GM21367 (cell line): ENCODE data around the gene FBXL17.

ENCODE experiments used
- ATAC-seq: cut with Tn5 transposase; IDR thresholded peaks from one replicate; pipeline ENCODE4 v1.9.1; 2021; ENCODE audit not compliant: unreplicated experiment

The FBXL17 gene

DNA sequence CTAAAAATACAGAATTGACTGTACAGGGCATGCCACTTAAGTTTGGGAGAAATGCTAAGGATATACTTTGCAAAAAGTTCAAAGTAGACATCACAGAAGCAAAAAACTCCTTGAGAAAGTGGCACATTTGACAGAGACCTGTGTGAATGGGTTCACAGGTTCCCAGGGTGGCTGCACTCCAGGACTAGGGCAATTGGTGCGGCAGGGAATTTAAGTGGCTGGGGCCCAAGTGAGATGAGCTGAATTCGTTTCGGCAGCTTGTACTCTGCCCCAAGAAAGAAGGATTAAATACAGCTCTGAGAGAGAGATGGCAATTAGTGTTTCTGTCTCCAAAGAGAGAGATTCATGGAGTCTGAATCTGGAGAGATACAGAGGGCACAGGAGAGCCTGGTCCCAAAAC lies 280.1 kb downstream of the FBXL17 start:
- ATAC-seq, result no peak

DNA sequence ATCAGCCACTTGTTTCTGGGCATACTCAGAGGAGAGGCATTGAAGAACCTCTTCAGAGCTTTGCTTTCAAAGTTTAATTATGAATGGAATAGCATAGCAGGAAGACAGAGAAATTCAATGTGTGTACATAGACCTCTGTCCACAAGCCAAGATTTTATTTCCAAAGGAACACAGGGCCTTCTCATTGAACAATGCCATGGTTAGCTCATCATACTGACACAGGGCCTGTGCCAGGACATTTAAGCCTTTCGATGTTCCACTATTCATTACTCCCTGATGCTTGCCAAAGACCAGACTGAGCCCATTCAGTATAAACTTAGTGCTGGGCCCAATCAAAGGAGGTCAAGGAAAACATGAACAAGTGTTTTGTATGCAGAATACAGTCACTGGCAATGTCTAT lies 280.8 kb downstream of the FBXL17 start:
- no peak for ATAC-seq

DNA sequence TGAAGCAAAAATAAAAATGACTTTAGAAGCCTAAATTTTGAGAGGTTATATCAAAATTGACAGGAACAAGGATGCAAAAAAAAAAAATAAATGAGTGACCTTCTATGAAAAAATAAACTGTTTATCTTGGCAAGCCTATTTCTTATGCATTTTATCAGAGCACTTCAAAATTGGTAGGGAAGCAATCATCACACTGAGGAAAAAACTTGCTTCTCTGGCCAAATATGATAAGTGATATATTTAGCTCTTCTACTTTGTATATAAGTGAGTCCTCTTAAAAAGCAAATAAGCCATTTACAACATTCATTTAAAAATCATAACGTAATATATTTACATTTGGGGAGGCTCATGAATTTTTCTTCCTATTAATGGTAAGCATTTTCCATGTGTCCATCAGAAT lies 287.1 kb downstream of the FBXL17 start:
- no peak for ATAC-seq

DNA sequence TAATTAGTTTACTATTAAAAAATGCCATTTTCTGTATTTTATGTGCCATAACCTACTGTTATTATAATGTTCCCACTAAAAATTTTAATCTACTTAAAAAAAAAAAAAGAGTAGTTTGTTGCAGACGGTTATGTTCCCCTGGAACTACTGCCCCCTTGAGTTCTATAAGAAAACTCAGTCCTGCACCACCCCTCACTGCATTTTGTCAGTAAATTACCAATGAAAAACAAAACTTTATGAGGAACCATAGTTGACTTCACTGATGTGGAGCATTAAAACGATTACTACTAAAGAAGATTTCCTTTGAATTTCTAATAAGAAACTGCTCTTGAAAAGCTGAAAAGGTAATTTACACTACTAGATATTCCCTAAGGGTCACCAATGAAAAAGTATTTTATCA lies 288.7 kb downstream of the FBXL17 start:
- peak; percentile 58 for ATAC-seq

DNA sequence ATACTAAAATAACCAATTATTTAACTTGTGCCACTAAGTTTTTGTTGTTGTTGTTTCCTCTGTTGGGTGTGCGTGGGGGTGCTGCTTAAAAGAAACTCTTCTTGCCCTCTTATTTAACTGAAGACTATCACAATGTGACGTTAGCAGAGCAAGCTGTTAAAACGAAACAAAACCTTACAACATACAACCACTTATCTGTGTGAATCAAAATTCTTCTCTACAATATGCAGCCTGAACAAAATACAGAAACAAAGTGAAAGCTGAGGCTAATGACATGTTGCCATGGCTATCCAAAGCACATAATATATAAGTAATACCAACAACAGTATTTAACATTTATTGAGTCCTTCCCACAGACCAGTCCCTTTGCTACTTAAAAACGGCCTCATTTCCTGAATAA lies 291.0 kb downstream of the FBXL17 start:
- ATAC-seq, result no peak

DNA sequence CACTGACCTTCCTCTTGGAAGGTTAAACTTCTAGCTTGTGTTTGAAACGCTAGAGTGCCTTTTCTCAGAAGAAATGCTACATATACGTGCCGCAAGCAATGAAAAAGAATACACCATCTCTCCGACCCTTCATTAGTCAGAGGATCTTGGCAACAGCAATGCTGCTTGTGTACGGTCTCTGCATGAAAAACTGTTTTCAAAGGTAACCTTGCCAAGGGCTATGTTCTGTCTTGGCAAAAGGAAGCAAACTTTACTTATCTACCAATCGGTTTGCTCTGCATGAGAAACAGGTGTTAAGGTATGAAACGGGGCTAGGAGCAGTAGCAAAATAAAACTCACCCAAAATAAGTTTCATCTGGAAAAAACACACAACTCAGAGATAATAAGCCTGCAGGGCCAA lies 297.8 kb downstream of the FBXL17 start:
- ATAC-seq, result no peak

DNA sequence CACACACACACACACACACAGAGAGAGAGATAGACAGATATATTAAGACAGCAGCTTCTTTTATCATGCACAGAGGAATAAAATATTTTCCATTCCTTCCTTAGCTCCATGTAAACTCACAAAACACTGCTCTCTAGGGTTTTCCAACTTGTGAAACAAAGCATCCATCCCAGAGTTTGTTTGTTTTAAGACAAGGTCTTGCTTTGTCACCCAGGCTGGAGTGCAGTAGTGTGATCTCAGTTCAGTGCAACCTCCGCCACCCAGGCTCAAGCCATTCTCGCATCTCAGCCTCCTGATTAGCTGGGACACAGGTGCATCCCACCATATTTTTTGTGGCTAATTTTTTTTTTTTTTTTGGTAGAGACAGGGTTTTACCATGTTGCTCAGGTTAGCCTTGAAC lies 298.7 kb downstream of the FBXL17 start:
- no peak for ATAC-seq

DNA sequence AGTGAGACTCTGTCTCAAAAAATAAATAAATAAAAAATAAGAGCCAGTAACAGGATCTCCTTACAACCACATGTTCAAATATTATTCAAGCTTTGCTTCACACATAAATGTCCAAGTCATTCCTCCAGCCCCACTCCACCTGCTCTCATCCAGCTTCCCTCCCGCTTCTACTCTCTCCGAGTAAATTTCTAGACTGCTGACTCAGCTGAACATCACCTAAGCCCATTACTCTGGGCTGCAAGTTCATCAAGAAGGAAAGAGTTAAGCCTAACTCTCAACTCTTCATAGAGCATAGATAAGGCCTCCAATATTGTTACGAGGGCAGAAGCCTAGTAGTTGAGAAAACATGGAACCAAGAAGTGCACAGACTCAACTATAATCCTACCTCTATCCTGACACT lies 300.2 kb downstream of the FBXL17 start:
- no peak for ATAC-seq

DNA sequence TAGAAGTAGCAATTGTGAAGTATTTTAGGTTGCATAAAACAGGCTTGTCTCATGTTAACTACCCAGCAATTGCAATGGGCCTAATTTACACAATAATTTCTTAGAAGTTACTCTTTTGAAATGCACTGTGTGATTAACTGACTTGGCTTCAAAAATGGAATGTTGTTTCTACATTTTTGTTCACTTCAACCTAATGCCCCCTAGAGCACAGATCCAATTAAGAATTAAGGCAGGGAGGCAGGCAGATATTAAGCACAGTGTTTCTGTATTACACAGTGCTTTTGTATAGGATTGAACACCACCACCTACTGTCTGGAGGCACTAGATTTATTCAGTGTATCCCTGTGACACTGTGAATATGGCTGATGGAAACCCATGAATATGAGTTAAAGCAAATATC lies 302.1 kb downstream of the FBXL17 start:
- no peak for ATAC-seq

DNA sequence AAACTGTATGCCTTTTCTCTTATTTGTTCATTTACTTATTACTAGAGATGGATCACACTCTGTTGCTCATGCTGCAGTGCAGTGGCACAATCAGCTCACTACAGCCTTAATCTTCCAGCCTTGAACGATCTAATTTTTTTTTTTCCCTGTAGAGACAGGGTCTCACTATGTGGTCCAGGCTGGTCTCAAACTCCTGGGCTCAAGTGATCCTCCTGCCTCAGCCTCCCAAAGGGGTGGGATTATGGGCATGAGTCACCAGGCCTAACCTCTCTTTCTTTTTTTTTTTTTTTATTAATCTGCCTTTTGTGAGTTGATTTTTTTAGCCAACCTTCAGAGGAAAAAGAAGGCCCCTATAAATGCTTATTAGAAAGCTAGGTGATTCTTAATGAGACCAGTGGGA lies 303.0 kb downstream of the FBXL17 start:
- no peak for ATAC-seq

DNA sequence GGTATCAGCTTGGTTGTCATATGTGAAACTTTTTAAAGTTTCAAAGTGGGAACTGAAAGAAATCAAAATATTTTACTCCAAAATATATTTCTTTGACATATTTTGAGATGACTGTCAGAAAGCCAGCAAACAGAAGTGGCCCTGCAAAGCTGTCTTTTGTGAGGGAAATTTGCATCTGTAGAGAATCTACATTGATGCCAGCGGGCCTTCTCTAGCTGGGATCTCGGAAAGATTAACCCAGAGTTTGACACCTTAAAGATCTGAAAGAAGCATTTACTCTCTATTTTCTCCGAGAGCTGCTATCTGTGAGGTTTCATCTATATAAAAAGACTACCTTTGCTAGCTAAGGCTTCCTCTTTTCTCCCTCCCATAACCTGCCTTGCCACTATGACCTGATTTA lies 303.6 kb downstream of the FBXL17 start:
- no peak for ATAC-seq

DNA sequence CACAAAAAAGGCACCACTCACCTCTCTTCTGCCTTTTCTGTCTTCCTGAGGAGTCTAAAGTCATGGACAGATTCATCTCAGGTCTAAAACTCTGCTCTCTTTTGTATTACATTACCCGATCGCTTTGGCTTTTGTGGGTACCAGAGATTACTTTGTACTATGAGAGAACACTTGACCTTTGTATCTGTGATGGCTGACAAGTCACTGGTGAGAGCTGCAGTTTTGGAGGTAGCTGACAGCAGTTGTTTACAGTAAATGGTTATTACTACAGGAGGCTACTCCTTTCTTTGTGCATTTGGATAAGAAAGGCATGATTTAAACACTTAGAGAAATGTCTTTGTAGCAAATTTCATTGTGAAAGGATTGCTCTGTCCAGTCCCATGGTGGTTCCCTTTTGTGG lies 307.3 kb downstream of the FBXL17 start:
- ATAC-seq, result no peak

DNA sequence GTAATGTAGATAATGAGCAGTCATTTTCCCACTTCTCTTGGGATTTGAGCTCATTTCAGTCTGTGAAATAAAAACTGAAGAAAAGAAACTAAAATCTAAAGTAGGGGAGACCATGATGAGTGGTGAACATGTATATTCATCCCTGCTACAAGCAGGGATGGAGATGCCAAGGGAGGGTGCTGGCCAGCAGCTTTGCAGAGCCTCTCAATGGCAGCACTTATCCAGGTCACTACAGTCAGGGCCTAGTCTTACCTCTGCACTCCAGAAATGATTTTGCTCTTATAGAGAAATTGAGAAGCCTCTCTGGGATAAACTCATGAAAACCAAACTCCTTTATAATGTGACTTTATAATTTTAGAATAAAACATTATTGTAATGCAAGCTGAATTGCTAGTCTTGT lies 317.6 kb downstream of the FBXL17 start:
- ATAC-seq, result no peak

DNA sequence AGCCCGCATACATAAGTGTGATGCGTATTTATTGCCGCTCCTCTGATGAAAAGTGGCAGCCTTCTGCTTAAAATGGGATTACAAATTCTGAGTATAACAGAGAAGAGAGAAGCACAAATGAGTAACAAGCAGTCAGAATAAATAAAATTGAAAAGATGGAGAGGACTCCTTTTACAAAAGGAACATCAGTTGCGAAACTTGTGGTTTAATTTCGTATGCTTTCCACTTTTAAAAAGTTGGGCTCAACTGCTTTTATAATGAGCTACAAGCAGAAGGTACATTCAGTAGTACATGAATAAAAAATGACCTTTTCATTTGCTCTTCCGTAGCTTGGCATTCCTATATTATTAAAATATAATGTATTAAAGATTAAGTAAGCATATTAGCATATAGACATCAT lies 320.0 kb downstream of the FBXL17 start:
- no peak for ATAC-seq

DNA sequence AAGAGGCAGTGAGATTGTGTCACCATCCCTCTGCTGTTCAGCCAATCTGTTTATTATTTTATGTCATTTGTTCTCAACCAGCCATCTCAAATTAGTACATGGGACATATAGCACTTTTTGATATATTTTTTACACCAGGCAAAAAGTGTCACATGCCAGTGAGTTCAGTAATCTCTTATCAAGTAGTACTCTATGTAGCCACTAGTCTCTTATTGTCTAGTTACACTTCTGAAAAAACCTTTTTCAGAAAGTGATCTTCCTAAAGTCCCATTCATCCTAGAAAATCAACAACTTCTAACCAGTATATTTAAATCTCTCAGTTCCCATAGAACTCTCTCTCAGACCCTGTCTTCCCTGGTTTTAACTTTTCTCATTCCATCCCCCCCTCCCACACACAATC lies 321.6 kb downstream of the FBXL17 start:
- ATAC-seq, result no peak

DNA sequence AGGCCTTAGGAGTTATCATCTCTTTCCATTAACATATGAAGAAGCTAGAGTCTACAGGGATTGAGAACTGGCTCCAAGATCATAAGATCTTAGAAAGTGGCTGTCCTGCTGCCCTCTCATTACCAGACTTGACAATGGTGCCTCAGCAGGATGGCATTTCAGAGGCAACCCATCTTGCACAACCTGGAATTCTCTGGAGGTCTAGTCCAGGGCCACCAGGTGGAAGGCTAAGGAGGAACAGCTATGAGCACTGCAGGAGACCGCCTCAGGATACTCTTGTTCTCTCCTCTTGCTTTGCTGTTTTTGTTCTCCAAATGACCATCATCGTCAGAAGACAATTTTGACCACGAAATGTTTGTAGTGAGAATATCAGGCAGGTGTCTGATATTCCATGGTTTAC lies 322.6 kb downstream of the FBXL17 start:
- no peak for ATAC-seq

DNA sequence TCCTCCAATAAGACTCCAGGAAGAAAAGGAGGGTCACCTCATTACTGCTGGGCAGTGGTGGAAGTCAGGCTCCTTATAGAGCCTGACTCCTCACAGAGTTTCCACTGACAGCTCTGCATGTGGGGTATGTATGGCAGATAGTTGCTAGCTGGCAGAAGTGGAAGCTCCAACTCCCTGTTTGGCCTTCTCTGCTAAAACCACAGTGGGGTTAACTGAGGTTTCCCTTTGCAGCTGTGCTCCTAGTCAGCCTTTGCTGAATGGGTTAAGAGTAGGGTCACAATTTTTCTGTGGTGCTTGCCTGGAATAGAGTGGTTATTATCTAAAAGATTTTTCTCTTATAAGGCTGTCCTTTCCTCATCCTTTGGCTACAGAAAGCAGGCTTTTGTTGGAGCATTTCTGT lies 327.5 kb downstream of the FBXL17 start:
- no peak for ATAC-seq

DNA sequence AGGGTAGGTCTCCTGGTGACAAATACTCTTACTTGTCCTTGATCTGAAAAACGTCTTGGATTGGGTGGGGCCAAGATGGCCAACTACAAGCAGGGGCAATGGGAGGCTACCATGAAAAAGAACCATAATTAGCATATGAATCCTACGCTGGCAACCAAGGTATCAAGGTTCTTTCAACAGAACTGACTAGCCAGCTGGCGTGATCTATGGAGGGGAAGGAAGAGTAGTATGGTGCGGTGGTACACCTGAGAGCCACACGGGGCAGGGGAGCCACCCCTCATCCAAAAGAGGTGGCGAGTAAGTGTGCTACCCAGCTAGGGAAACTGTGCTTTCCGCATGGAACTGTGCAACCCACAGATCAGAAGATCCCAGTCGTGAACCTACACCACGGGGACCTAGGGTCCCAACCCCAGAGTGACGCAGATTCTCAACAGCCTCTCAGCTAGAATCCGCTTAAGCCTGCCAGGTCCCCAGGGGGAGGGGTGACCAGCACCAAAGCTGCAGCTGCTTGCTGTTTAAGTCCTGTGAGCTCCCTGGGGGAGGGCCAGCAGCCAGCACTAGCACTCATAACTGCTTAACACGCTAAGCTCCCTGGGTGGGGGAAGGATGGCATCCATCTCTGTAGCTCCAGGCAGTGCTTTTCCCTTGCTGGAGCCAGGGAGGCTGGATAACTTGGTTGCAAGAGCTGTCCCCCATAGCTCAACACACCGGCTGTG lies 334.8 kb downstream of the FBXL17 start:
- no peak for ATAC-seq

DNA sequence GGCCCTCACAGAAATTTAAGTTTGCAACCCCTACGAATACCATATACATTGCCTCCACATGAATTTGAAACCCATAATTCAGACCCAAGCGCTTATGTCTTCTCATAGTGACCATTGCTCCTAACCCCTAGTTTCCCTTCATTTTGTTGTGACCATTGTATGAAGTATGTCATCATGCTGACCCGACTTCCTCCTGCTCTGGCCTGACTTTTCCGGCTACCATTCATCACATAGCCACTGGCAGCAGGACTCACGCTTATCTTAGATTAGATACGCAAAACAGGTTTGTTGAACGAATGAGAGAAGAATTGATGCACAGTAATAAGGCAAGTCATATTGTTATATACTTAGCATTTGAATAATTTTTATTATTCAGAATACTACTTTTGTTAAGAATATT lies 345.4 kb downstream of the FBXL17 start:
- ATAC-seq, result no peak

DNA sequence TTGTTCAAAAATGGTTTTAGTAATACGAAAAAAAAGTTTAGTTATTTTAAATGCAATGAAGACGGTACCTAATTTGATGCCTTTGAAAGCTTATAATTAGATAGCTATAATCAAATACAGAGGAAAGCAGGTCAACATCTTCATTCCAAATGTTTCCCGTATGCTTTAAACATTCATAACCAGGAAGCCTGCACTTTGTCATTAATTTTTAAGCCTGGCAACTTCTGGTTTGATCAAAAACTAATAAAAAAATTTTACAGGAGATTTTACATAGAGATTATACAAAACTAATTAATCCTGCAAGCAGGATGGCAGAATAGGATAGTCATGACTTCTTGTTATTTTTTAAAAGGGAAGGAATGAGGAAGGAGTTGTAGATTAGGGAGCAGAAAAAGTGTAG lies 353.0 kb downstream of the FBXL17 start:
- no peak for ATAC-seq

DNA sequence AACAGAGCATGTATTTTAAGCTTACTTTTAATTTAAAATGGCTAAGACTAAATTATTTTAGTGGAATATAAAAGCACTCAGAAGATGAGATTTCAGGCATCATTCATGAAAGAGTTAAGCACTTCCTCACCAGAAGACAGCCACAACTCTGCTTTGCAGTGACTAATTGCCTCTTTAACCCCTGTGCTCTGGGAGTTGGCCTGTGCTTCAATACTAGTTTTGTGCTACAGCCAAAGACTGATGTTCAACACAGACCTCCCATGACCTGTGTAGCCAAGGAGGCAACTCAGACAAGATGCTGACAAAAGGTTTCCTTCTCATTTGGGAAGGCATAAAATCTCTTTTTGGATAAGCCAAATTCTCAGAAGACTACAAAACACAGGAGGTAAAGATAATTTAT lies 353.5 kb downstream of the FBXL17 start:
- ATAC-seq, result no peak

DNA sequence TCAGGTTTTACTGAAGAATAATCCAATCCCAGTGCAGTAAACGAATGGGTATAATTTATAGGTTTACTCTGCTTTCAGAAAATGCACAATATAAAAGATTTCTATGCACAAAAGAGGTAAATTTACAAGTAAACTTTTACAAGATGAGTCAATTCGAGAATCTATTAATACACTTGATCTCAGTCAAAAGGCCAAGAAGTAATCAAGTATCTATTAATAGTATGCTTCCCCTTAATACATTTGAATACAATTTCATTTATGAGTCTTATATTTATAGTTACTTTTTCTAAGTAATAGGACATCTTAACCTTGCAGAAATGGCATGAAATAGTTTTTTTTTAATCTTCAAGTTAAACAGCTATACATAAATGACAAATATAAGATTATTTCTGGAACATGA lies 355.9 kb downstream of the FBXL17 start:
- no peak for ATAC-seq

DNA sequence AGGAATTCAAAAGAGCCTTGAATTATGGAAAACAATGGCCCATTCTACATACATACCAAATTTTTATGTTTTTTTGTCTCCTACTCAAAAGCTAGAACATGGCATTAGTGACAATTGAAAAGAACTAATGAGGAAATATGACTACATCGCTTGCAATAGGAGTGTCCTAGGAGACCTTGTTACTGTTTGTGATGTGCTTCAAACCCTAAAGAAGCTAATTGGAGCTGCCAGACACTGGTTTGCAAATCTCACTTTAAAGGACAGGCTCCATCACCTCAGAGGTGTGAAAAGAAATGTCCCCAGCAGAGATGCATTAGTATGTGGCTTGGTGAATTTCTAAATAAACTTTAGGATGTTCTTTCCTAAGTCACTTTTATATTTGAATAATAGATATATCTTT lies 356.9 kb downstream of the FBXL17 start:
- ATAC-seq, result no peak

DNA sequence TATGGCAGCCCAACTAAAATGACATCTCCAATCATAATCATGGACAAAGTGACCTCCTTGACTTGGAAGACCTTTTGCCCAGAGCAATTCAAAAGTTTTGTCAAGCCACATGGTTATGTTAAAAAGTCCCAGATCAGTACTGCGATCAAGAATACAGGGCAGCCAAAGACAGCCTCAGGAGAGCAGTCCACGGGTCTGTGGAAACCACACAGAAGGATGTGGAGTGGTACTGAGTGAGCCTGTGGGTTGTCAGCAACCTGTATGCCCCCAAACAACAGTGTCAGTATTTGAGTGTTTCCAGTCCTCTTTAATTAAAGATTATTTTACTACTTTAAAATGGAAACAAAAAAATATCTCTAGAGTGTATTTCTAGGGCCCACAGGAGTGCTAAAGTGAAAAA lies 365.8 kb downstream of the FBXL17 start:
- no peak for ATAC-seq
